Mesodermal cell (in vitro differentiated cells): ENCODE measurements around the gene ZNF74.
"Not testable (repeated sequence)": the region's sequence is repeated elsewhere in the genome, so short reads cannot be mapped to it uniquely, and the experiment has no call there.

Experiments used
- H3K27ac ChIP-seq: 2 replicates; pipeline ENCODE4 v1.7.0; 2013; ENCODE audit warnings: mild to moderate bottlenecking, low read depth, low read length, moderate library complexity; ENCODE audit not compliant: severe bottlenecking
- H3K36me3 ChIP-seq: 2 replicates; pipeline ENCODE4 v1.7.1; 2013; ENCODE audit warnings: mild to moderate bottlenecking, low read length, moderate library complexity; ENCODE audit not compliant: control insufficient read depth, insufficient read depth
- H3K4me1 ChIP-seq: one replicate; pipeline ENCODE4 v1.7.1; 2013; ENCODE audit warnings: mild to moderate bottlenecking, low read length; ENCODE audit not compliant: insufficient read depth, control insufficient read depth, poor library complexity, severe bottlenecking
- H3K4me3 ChIP-seq: 2 replicates; pipeline ENCODE4 v1.7.0; 2013; ENCODE audit warnings: low read length, control low read depth, mild to moderate bottlenecking; ENCODE audit not compliant: insufficient read depth, poor library complexity, severe bottlenecking; ENCODE audit errors: extremely low read depth
- H3K9me3 ChIP-seq: 2 replicates; pipeline ENCODE4 v1.7.1; 2013; ENCODE audit warnings: mild to moderate bottlenecking, low read length, moderate library complexity; ENCODE audit not compliant: control insufficient read depth
- WGBS, 2 experiments: methylation state at CpG; one replicate each; pipeline ENCODE4 v1.1.5; 2013; ENCODE audit warnings: missing lambda C conversion rate in 2 of 2; ENCODE audit not compliant: insufficient coverage in 2 of 2; 5-methylcytosine and 5-hydroxymethylcytosine counted together

The ZNF74 gene

DNA sequence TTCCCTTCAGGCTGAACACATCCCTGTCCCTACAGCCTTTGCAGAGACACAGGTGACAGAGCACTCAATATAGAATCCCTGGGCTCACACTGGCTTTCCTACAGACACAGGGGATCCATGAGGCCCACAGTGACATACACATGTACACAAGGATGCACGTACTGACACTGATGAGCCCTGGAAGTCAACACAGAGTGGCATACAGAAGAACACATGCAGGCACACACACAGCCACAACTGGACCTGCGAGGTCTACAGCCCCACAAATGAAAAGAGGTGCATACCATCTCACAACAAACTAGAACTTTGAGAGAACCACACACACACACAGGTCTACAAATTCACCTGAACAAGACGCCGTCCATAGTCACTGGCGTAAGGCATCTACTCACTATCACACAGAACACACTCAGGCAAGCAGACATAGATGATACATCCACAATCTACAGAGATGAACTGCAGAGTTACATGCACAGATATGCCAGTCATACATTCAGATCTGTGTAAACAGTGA is 3.5 kb upstream of the ZNF74 start:
- H3K4me3 ChIP-seq = no peak overlapping the region
- H3K36me3 ChIP-seq = peaks cover 2% of the 10 kb centered on the region
- H3K9me3 ChIP-seq = peaks cover 6% of the 10 kb centered on the region
- peaks cover 8% of the 10 kb centered on the region for H3K4me1 ChIP-seq
- no peak overlapping the region for H3K27ac ChIP-seq
- WGBS, 2 experiments = 84 to 93% methylated on average over 5 of the region's 5 CpGs

DNA sequence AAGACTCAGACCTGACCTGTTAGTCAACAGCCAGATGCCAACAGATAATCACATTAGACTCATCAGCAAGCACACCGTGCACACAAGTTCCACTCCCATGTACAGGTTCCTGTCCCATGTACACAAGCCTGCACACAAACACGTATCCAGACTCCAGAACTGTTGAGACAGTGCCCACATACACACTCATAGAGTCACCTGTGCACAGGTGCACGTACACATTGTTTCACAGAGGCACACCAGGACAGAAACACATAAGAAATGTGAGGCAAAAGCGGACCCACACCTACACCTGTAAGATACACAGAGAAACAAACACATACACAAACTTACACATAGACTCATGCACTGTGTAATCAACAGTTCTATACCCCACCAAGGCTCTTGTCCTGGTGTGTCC is 2.7 kb upstream of the ZNF74 start:
- Histone ChIP-seq H3K36me3 (peaks cover 7% of the 10 kb centered on the region), H3K4me1 (peaks cover 14% of the 10 kb centered on the region), H3K4me3 (no peak overlapping the region), H3K27ac (no peak overlapping the region), H3K9me3 (peaks cover 6% of the 10 kb centered on the region)
- WGBS, 2 experiments = 80 to 82% methylated on average over 4 of the region's 4 CpGs

DNA sequence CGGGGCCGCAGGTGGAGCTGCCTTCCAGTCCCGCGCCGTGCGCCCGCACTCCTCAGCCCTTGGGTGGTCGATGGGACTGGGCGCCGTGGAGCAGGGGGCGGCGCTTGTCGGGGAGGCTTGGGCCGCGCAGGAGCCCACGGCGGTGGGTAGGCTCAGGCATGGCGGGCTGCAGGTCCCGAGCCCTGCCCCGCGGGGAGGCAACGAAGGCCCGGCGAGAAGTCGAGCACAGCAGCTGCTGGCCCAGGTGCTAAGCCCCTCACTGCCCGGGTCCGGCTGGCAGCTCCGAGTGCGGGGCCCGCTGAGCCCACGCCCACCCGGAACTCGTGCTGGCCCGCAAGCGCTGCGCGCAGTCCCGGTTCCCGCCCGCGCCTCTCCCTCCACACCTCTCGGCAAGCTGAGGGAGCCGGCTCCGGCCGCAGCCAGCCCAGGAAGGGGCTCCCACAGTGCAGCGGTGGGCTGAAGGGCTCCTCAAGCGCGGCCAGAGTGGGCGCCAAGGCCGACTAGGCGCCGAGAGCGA is 1.5 kb upstream of the ZNF74 start:
- WGBS, 2 experiments = 98% methylated on average over 29 to 52 of the region's 53 CpGs
- H3K9me3 ChIP-seq, H3K4me3 ChIP-seq, H3K27ac ChIP-seq: not testable (repeated sequence)
- Histone ChIP-seq H3K36me3 (peaks cover 15% of the 10 kb centered on the region), H3K4me1 (peaks cover 14% of the 10 kb centered on the region)

DNA sequence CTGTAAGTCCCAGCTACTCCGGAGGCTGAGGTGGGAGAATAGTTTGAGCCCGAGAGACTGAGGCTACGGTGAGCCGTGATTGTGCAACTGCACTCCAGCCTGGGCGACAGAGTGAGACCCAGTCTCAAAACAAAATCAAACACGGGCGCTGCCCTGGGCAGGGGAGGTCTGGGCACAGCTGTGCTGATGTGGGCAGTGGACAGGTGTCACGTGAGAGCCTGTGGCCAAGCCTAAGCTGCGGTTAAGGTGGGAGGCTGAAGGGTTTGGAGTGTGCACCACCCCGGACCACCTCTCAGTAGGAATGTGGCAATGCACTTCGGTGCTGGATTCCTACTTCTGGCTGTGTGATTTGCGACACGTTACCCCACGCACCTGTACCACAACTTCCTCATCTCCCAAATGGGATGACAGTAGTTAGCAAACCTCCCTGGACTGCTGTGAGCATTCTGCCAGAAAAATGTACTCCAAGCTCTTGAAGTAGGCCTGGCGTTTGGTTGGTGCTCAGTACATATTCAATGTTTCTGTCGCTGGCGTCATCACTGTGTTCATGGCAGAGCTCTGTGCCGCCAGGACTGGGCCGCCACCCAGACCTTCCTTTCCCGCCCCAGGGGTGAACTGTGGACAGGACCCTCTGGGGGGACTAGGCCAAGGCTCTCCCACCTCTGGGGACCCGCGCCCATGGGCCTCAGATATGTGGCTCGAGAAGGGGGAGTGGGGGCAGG is 807 bp upstream of the ZNF74 start:
- Histone ChIP-seq H3K4me3 (peak overlapping the region; percentile 83), H3K27ac (no peak overlapping the region), H3K4me1 (peaks cover 14% of the 10 kb centered on the region), H3K9me3 (peaks cover 6% of the 10 kb centered on the region), H3K36me3 (peaks cover 17% of the 10 kb centered on the region)
- 90 to 96% methylated on average over 21 to 23 of the region's 23 CpGs for WGBS, 2 experiments

DNA sequence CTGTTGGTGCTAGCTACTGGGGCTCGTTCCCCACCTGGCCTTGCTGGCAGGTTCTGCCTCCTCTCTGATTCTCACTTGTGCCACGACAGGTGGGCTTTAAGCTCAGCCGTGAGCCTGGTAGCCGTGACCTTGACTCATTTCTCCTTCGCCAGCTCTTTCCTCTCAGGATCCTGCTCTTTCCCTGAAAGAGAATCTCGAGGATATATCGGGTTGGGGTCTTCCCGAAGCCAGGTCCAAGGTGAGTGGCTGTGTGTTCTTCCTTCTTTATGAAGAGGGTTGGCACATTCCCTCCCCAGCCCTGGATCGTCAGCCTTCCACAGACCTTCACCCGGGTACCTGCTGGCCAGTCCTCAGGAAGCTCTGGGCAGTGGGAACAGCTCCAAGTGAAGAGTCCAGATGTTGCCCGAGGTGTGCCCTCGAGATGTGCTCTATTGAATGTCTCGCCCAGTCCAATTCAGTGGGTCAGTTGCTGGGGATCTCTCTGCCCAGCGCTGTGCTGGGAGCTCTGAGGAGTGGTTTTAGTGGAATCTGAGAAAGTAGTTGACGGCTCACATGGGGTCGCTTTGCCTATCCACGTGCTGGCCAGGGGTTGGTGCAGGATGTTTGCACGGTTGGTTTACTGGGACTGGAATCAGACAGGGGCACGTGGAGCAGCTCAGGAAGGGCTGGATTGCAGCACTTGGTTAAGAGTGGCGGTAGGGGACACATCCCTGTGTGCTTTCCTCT is 1.4 kb downstream of the ZNF74 start:
- H3K9me3 ChIP-seq = no peaks in the 10 kb centered on the region
- no peak overlapping the region for H3K27ac ChIP-seq
- WGBS, 2 experiments = 86 to 87% methylated on average over 16 to 18 of the region's 20 CpGs
- peaks cover 14% of the 10 kb centered on the region for H3K4me1 ChIP-seq
- peaks cover 23% of the 10 kb centered on the region for H3K36me3 ChIP-seq
- H3K4me3 ChIP-seq = peak overlapping the region; percentile 83

DNA sequence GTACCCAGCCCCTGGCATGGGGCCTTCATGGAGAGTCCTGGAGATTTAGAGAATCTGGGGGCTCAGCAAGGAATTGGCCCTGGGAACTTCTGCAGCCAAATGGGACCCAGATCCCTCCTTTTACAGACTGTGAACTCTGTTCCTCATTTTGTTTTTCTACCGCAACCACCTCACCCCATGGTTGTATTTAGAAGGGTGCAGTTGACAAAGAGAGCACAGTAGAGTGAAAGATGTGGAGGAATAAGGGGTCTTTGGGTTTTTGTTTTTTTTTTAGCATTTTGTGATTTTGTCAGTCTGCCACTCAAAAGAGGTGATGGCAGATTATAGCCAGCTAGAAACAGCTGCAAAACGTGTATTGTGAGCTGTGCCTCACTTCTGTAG is 1.9 kb downstream of the ZNF74 start:
- Histone ChIP-seq H3K4me1 (peaks cover 14% of the 10 kb centered on the region), H3K27ac (no peak overlapping the region), H3K9me3 (no peaks in the 10 kb centered on the region), H3K4me3 (no peak overlapping the region), H3K36me3 (peaks cover 28% of the 10 kb centered on the region)
- WGBS, 2 experiments = 80 to 88% methylated on average over 1 of the region's 2 CpGs

DNA sequence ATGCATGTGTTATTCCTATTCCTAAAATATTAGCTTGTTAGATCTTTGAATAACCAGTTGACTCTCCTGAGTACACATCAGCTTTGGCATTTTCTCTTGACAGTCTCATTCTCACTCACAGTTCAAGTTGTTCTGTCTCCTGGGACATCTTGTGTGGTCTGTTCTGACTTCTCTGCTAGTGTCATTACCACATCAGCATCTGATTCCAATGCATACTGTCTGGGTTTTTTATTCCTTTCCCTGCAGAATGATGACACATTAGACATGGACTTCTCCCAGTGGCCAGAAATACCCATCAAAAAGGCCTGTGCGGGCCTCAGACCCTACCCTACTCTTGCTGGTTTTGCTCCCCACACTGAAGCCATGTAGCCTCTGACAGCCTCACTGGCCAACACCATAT is 2.7 kb downstream of the ZNF74 start:
- Histone ChIP-seq H3K4me3 (no peak overlapping the region), H3K4me1 (peaks cover 14% of the 10 kb centered on the region), H3K27ac (no peak overlapping the region), H3K36me3 (peaks cover 35% of the 10 kb centered on the region), H3K9me3 (no peaks in the 10 kb centered on the region)
- 100% methylated on average over 1 of the region's 1 CpG for WGBS, 2 experiments

DNA sequence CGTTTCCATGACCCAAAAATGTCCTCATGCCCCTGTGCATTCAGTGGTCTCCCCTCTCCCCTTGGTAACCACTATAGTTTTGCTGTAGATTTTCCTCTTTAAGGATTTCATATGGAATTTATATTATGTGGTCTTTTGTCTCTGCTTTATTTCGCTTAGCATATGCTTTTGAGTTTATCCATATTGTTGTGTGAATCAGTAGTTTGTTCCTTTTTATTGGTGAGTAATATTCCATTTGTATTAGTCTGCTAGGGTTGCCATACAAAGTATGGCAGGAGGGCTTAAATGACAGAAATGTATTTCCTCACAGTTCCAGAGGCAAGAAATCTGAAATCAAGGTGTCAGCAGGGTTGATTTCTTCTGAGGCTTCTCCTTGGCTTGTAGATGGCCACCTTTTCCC is 3.5 kb downstream of the ZNF74 start:
- Histone ChIP-seq H3K4me1 (peaks cover 14% of the 10 kb centered on the region), H3K4me3 (no peak overlapping the region), H3K9me3 (no peaks in the 10 kb centered on the region), H3K36me3 (peaks cover 36% of the 10 kb centered on the region), H3K27ac (no peak overlapping the region)
- 83 to 100% methylated on average over 1 to 2 of the region's 2 CpGs for WGBS, 2 experiments

DNA sequence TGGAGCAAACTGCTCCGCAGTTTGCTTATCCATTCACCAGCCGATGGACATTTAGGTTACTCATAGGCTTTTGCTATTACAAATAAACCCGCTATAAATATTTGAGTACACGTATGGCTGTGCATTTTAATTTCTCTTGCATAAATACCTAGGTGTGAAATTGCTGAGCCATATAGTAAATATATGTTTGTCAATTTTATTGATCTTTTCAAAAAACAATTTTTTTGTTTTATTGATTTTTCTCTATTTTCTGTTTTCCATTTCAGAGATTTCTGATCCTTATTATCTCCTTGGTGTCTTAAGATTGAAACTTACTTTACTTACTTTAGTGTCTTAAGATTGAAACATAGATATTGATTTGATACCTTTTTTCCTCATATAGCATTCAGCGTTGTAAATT is 4.5 kb downstream of the ZNF74 start:
- WGBS, 2 experiments = 100% methylated on average over 1 of the region's 5 CpGs; no CpG with 5 or more reads in 1 of the 2 experiments
- H3K4me3 ChIP-seq = no peak overlapping the region

DNA sequence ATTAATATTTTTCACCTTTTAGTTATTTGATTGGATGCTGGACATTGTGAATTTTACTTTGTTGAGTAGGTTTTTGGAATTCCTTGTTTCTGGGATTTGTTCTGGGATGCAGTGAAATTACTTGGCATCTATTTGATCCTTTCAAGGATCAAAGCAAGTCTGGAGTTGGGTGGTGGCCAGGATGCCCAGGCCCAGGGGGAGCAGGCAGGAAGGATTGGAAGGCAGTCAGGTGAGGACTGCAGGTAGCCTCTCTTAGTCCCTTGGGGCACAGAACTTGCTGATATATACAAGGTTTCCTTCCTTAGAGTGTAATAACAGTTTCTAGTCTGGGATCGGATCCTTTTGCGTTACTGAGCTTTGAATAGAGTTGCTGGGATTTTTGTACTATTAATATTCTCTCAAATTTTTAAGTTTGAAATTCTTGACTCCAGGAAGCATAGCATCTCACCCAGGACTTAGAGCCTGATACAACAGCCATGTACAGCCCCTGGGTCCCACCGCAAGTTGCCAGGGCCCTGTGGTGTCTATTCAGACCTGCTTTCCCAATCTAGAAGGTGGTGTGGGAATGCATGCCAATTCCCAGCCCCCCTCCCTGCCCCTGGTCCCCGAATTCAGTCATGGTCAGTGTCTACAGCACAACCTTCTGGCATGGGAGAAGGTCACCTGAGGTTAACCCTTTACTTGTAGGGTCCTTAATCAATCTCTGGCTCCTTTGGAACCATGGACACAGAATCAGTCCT is 6.1 kb downstream of the ZNF74 start:
- 88 to 100% methylated on average over 1 of the region's 4 CpGs for WGBS, 2 experiments
- peaks cover 49% of the 10 kb centered on the region for H3K36me3 ChIP-seq
- no peak overlapping the region for H3K27ac ChIP-seq
- no peaks in the 10 kb centered on the region for H3K9me3 ChIP-seq
- peaks cover 10% of the 10 kb centered on the region for H3K4me1 ChIP-seq
- H3K4me3 ChIP-seq = no peak overlapping the region

More for the DNA sequence above, 4.5 kb downstream of the ZNF74 start:
- Histone ChIP-seq H3K9me3 (no peaks in the 10 kb centered on the region), H3K36me3 (peaks cover 39% of the 10 kb centered on the region), H3K27ac (no peak overlapping the region), H3K4me1 (peaks cover 14% of the 10 kb centered on the region)
